Omental fat pad (tissue), 4 donors: ENCODE results near the gene ATF7IP2. TPM values are rescaled to one million over a fixed set of nuclear protein-coding genes. Genes with fewer than 3 reads are reported as not detected.

ENCODE experiments used
- ATAC-seq: fragments of 150-250 bp; one replicate; pipeline ENCODE4 v1.9.1; 2016; ENCODE audit warnings: mild to moderate bottlenecking, moderate library complexity; ENCODE audit not compliant: low FRiP score
- DNase-seq: peaks from one replicate; pipeline ENCODE4 v3.0.0-alpha.2; 2019; ENCODE audit warnings: low spot score
- CTCF ChIP-seq, 3 donors: fragments of 450-650 bp; IDR thresholded peaks; one replicate each; pipeline ENCODE4 v1.5.1; 2016 to 2017; ENCODE audit warnings: antibody characterized with exemption in 3 of 3, mild to moderate bottlenecking in 3 of 3, moderate library complexity in 2 of 3
- total RNA-seq, 4 donors: library from RNA; depleted of rRNA; stranded (reverse); fragments of >200 nt; gene quantifications; one replicate each; pipeline ENCODE4 v1.1.0, GENCODE V29; 2016

The ATF7IP2 gene
- total RNA-seq, 4 donors from 2014 or later: 11.3 to 16.4 (median 12.7) TPM

GRCh38 chr16:10368969-10369551, 16.8 kb upstream of the ATF7IP2 start:
- ATAC-seq (no peak), DNase-seq (no peak)
- no peak for TF ChIP-seq CTCF (IDR thresholded peaks at IDR 0.05)

- no peak for ATAC-seq
- DNase-seq: no peak
- no peak for TF ChIP-seq CTCF (IDR thresholded peaks at IDR 0.05)
These were observed 15.7 kb upstream of the ATF7IP2 start for GRCh38 chr16:10370096-10370726.

DNA sequence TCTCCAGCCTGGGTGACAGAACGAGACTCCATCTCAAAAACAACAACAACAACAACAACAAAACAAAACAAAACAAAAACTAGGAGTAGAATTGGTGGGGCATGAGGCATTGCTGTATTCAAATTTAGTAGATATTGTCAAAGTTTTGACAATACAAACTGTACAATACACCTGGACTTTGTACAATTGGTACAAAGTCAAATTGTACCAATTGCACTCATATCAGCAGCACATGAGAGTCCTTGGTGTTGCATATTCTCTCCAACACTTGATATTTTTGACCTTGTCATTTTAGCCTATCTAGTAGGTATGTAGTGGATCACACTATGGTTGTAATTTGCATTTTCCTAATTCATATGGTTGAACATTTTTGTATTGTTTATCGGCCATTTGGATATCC, 14.3 kb upstream of the ATF7IP2 start:
- no peak for ATAC-seq
- no peak for TF ChIP-seq CTCF (IDR thresholded peaks at IDR 0.05)
- DNase-seq: no peak

- DNase-seq (no peak), ATAC-seq (no peak)
- no peak for TF ChIP-seq CTCF (IDR thresholded peaks at IDR 0.05)
These were observed 12.3 kb upstream of the ATF7IP2 start for GRCh38 chr16:10373556-10373955.

GRCh38 chr16:10376229-10376628, 9.6 kb upstream of the ATF7IP2 start:
- no peak for TF ChIP-seq CTCF (IDR thresholded peaks at IDR 0.05)
- ATAC-seq: no peak
- DNase-seq: no peak

DNA sequence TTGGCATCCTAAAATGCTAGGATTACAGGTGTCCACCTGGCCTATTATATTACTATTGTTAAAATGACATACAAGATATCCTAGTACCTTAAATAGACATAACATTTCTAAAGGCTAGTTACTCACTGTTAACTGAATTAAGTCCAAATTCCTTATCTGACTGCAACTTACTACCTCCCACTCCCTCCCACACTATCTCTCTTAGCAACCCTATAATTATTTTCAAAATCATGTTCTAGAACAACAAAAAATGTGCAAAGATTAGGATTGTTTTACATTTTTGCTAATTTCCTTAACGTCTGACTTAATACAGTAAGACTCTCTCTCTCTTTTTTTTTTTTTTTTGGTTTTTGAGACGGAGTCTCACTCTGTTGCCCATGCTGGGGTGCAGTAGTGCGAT, 2.2 kb upstream of the ATF7IP2 start:
- TF ChIP-seq CTCF (IDR thresholded peaks at IDR 0.05): no peak
- ATAC-seq (peak; percentile 59), DNase-seq (no peak)

DNA sequence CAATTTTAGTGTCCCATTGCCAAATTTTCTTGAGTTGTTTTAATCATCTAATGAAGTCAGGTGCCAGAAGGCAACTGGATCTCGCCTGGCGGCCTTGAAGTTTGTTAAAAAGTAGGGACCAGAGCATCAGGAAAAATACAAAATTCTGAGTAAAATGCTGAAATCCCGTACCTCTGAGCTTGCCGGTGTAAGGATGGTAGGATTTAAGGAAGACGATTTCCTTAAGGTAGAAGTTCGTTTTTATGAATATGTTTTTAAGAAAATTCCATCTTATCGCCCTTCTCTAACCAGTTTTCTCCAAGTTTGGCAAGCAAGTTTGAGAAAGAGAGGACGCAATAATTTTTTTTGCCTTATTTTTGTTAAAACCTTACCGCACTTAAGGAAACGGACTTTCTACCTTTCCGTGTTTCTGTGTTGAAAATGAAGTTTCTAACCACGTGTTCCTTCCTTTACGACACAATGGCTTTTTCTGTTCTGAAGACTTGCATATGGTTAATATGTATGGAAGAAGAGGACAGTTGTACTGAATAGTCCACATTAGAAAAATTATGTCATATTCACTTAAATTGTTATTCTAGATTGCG, 748 bp downstream of the ATF7IP2 start:
- no peak for TF ChIP-seq CTCF (IDR thresholded peaks at IDR 0.05)
- no peak for DNase-seq
- ATAC-seq: no peak
